AG09319 (cell line): ENCODE data around the gene P2RX1.

ENCODE experiments used
- DNase-seq: peaks from one replicate; pipeline ENCODE4 v3.0.0-alpha.2; 2010; ENCODE audit warnings: low read depth; ENCODE audit errors: extremely low read depth
- TF ChIP-seq, protein P1 (sequence below): IDR thresholded peaks from 2 replicates; pipeline ENCODE4 v1.5.1; 2011; ENCODE audit warnings: low read depth, mild to moderate bottlenecking, inconsistent platforms, low read length, moderate library complexity

P2RX1 gene

GRCh38 chr17:3848229-3848835 lies 67.9 kb downstream of the P2RX1 start:
- no peak for DNase-seq
- TF ChIP-seq, protein P1, sequence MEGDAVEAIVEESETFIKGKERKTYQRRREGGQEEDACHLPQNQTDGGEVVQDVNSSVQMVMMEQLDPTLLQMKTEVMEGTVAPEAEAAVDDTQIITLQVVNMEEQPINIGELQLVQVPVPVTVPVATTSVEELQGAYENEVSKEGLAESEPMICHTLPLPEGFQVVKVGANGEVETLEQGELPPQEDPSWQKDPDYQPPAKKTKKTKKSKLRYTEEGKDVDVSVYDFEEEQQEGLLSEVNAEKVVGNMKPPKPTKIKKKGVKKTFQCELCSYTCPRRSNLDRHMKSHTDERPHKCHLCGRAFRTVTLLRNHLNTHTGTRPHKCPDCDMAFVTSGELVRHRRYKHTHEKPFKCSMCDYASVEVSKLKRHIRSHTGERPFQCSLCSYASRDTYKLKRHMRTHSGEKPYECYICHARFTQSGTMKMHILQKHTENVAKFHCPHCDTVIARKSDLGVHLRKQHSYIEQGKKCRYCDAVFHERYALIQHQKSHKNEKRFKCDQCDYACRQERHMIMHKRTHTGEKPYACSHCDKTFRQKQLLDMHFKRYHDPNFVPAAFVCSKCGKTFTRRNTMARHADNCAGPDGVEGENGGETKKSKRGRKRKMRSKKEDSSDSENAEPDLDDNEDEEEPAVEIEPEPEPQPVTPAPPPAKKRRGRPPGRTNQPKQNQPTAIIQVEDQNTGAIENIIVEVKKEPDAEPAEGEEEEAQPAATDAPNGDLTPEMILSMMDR = no peak

GRCh38 chr17:3847165-3847670 lies 69.0 kb downstream of the P2RX1 start:
- TF ChIP-seq, protein P1 = no peak
- no peak for DNase-seq
